ENCODE measurements around the gene CCDC92.

Gene CCDC92

DNA sequence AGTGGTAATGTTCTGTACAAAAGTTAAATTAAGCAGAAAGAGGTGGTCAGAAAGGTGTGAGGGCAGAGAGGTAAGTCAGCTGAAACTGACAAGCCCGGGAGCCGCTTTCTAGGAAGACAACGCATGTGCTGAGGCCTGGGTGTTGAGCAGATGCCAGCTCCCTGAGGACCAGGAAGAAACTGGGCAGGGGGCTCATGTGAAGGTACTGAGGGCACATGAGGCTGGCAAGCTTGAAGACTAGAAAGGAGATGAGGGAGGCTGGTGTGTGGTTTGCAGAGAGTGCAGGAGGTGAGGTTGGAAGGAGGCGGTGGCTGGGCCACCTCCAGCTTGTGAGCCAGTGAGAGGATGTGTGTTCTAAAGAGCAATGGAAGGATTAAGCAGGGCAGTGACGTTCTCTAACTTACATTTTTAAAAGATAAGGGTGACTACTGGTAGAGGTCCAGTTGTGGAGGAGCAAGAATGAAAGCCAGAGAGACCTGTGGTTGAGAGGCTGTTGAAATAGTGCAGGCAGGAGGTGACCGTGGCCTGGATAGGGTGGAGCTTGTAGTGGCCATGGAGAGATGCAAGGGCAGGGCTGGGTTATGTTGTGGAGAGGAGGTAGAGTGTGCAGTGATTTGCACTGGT is 29.5 kb upstream of the CCDC92 start:
- no peak for DNase-seq (ENCODE audit: low spot score)

DNA sequence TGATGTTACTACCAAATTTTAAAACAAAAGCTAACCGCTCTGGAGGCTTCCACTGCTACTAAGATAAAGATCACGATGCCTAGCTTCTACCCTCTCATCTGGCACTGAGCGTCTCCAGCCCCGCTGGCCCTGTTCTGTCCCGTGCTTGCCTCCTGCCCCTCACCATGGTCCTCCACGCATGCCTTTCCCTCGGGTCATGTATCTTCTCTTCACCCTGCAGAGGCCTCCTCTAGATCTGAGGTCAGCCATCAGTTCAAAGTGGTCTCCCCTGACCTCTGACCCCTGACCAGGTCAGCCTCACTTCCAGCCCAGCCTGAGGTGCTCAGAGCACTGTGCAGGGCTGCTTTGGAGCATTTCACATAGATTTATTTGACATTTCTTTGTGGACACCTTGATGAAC is 28.7 kb upstream of the CCDC92 start:
- no peak for DNase-seq (ENCODE audit: low spot score)

DNA sequence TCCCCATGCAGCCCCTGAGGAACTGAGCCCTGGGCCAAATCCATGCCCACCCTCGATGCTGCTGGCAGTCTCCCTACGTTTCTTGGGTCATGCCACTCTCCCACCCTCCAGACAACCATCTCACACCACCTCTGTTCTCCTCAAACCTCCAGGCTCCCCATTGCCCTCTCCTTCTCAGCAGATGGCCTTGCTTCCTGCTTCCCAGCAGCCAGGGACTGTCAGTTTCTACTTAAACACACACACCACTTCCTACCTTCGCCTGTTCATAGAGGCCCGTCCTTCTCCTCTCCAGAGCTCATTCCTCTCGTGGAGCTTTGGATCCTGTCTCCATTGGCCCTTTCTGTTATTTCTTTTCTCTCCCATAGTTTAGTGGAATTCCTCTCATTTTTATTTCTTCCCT is 27.5 kb upstream of the CCDC92 start:
- no peak for DNase-seq (ENCODE audit: low spot score)

DNA sequence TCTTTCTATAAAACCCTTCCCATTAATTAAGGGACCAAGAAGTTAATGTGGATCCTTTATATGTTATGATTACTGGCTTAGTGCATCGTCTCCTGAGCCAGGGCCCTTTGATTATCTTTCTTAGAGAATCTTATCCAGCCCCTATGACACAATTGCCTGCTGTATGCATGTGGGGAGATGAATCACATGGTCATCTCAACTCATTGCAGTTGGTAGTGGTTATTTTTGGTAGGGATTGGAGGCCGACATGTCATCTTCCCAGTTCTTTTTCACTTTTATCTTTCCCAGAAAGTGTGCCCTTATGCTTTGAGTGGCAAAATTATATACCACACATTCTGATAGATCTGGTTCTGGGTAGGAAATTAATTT is 26.3 kb upstream of the CCDC92 start:
- DNase-seq (ENCODE audit: low spot score) = no peak

DNA sequence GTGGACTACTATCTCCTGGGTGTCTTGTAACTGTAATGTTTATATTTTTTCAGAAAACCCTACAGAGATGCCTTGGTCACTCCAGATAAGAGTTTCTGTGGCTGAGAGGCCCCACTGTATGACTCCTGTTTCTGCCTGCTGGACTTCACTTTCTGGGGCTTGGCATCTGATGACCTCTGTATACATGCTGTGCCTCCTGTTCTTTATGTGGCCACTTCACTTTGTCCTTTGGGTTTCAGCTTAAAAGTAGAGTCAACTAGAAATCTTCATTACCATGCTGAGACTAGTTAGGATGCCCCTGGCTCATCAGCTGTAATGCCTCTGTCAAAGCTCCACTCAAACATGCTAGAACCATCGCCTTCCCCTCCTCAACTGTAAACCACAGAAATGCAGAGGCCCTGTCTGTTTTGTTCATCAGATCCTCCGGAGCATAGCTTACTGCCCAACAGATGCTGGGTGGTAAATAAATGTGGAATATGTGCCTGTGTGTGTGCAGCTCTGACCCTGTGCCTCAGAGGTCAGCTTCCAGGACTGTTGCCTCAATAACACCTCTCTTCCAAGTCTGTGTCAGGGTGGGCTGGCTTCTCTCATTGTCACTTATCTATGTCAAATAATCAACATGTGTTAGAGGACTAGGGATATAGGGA is 25.8 kb upstream of the CCDC92 start:
- DNase-seq (ENCODE audit: low spot score) = no peak

DNA sequence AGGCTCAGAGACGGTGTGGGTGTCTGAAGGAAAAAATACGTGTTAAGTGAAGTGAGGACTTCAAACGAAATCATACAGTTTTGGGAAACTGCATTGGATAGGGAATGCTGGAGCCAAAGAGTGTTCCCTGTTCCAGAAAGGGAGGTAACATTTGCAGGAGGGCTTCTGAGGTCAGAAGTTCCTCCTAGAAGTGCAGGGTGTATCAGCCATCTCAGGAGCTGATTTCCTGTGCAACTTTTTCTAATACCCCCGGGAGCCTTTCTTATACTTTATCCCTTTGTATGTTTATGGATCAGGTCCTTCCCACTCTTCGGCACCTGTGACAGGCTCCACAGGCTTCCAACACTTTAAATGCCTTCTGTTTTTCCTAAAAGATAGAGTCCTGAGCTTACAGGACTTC is 25.3 kb upstream of the CCDC92 start:
- DNase-seq (ENCODE audit: low spot score) = no peak

DNA sequence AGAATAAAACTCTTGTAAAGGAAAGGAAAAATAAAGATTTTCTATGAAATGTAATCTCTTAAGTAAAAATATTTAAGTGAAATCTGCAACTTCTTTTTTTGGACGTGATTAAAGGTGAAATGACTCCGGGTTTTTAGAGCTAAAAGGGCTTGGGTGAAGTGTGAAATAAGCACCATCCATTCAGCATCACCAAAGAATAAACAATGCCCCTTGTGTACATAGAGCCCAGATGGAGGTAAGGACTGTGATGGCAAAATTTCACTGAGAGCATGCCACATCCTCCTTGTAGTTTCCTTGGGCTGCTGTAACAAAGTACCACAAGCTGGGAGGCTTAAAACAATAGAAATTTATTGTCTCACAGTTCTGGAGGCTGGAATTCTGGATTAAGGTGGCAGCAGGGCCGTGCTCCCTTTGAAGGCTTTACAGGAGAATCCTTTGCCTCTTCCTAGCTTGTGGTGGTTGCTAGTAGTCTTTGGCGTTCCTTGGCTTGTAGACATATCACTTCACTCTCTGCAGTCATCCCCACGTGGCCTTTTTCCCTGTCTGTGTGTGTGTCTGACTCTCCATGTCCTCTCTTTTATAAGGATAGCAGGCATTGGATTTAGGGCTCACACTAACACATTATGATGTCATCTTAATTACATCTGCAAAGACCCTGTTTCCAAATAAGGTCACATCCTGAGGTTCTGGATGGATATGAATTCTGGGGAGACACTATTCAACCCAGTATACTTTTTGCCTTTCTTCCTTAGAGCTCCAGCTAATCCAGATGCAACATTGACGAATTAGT is 24.6 kb upstream of the CCDC92 start:
- no peak for DNase-seq (ENCODE audit: low spot score)

DNA sequence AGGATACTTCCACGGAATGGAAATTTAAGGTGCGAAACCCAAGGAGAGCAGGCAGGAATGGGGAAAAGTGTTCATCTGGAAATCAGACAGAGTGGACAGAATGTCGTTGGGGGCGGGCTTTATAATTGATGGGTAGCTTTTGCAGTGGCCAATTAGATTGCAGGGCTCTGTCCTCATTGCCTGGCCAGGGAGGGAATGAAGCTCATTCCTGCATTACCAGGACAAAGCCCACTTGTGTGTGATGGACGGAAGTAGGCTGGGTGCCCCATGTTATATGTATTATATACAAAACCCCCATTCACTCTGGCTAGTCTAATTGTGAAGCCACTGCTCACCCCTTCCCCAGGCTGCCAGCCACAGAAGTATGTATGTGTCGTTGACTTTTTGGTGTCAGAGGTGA is 23.9 kb upstream of the CCDC92 start:
- no peak for DNase-seq (ENCODE audit: low spot score)

DNA sequence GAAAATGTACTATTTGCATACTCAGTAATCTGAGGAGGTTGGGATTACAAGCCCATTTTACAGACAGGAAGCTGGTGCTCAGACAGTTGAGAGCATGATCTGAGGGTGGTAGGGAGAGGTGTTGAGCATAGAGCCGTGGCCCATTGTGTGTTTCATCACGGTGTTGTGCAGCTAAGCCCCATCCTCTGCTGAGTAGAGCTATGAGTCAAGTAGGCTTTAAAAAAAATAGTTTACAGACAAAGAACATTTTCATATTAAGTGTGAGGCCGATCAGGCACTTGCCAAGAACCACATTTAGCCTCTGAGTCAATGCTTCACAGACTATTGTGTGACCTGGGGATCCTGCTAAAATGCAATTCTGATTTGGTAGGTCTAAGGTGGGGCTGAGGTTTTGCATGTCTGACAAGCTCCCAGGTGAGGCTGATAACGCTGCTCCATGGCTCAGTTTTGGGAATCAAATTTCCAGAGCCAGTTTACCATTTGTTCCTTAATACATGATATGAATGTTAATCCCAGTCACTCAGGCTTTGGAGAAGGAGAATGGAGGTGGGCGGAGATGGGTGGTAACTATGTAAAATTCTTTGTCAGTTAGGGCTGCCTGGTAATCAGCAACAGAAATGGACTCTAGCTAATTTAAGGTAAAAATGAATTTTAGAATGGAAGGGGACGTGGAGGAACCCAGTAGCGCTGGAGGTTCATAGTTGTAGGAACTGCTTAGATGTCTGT is 22.6 kb upstream of the CCDC92 start:
- DNase-seq (ENCODE audit: low spot score) = peak; percentile 12

DNA sequence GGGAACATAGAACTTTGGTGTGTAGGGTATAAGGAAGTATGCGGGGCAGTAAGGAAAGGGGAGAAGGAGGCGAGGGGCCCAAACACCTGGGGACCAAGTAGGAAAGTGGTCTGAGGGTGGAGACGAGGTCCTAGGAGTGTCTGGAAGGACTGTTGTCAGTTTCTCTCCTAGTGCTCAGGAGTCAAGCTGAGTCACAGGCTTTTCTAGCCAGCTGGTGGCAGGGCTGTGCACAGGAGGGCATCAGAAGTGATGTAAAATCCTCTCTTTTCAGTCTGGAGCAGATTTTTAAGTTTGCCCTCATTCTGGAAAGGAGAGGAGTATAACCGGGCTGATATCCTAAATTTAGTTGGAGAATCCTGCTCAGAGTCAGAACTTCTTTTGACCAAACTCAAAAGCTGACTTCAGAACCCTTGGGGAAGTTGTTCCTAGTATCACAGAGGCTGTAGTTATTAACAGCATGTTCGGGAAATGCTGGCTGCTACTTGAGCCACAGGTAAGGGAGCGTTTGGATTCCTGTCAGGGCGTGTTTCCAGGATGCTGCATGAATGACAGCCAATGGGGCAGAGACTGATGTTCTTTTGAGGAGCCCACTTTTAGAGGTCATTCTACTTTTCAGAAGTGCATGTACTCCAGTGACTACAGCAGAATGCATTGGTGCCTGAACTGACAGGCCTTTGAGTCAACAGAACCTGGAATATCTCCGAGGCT is 19.6 kb upstream of the CCDC92 start:
- DNase-seq (ENCODE audit: low spot score) = no peak

DNA sequence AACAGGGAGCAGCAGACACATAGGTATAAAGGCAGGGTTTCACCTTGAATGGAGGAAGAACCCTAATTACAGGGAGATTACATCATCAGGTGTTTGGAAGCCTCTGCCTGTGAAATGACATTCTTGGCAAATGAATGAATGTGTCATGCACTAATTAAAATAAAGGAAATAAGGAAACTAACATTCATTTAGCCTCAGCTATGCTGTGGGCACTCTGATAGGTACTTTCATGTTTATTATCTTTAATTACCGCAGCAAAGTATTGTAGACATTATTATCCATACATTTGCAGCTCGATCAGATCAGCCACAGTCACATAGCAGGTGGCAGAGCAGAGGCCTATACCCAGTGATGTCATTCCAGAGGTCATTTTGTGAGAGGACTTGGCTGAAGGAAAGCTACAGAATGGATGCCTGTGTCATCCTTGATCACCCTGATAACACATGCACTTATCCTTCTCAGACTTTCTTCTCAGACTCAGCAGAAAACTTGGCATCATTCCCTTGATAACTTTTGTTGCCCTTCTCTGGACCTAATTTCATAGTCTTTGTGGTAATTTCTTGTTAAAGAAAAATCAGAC is 18.8 kb upstream of the CCDC92 start:
- DNase-seq (ENCODE audit: low spot score) = no peak

DNA sequence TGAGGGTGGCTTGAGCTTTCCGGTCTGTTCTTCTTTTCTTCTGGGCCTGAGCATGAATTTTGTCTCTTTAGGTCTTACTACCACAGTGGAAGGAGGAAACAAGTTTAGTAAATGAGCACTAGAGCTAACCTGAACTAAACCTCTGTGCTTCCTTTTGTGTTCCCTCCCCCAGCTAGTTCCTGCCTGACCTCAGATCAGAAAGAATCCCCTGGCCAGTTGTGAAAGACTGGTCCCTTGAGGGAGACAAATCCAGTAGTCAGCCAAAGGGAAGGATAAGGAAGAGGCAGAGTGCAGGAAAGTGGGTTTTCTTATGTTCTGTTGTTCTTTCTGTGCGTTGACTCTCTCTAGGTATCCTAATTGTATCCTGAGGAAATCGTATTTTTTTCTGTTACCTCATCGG is 17.9 kb upstream of the CCDC92 start:
- no peak for DNase-seq (ENCODE audit: low spot score)

DNA sequence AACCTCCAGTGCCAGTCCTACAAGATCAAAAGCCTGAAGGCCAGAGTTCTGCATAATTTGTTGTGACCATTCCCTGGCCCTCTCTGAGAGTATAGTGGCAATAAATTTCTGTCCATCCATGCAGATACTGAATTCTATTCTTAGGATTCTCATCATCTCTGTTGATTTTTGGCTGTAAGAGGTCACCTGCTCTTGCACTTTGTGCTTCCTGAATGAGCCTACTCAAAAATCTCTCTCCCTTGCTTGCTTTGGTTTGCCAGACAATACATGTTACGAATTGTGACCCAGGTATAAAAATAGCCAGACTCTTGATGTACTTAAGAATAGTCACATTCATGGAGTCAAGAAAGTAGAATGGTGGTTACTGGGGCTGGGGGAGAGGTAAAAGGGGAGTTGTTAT is 17.1 kb upstream of the CCDC92 start:
- DNase-seq (ENCODE audit: low spot score) = no peak

DNA sequence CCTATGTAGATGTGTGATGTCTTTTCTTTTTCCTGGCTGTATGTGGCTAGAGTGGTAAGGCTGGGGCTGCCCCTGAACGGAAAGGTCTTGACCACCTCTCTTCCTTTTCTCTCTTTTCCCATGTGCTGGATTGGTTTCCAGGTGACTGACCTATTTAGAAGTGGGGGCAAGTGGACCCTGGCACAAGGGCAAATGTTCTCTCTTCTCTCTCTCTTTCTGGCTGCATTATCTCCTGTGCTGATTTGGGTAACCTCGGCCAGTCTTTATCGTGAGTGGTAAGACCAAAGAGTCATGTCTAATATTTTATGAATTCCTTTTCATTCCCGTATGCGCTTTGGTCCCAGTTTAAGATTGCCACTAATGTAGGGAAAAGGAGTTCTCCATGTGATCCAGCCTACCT is 16.5 kb upstream of the CCDC92 start:
- DNase-seq (ENCODE audit: low spot score) = no peak

DNA sequence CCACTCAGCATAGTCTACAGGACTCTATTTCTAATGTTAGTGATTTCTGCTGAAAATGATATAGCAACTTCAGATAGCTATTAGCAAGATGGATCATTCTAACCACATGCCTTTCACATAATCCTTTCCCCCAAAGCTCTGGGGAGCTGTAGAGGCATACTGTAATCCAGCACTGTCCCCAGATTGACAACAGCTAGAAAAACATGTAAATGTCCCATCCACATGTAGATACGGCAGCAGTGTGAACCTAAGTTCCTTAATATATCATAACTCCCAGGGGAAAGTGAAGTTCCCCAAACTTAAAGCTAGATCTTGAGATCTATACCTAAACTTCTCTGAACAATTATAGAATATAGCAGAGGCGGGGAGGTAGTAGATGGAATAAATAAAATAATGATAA is 14.4 kb upstream of the CCDC92 start:
- no peak for DNase-seq (ENCODE audit: low spot score)

DNA sequence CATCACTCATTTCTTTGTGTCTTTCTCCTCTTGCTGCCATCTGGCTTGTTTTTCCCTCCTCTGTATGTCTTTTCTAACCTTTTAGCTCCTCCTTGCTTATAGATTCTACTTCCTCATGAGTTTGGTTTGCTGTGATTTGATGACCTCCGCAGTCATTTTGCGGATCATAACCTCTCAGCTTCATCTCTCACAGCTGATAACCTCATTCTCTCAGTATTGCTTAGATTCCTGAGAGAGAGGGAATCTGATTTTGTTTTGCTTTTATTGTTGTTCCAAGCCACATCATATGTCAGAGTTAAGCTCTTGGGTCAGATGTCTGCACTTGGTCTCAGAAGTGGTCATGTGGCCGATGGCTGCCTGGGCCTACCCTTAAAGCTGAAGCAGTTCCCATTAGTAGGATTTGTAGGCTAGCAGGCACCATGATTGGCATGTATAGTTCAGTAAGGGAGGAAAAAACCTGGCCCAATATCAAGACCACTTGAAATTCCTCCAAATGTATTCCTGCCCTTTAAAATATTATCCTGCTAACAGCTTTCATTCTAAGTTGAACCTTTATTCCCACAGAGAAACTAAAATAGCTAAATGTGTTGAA is 13.8 kb upstream of the CCDC92 start:
- no peak for DNase-seq (ENCODE audit: low spot score)

DNA sequence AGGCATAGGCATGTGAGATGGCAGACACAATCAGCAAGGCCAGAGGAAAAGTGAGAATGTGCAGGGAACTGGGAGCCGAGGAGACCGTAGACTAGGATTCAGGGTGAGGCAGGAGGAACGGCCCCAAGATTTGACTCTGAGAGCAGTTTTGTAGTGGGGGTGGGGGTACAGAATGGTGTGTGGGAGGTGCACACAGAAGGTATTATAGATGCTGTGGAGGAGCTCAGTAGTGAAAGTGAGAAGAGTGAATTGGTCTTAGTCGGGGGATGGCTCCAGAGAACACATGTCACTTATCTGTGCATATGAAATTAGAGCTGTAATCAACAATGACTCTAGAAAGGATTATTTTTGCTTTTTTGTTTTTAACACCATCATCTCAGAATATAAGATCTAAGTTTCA is 12.3 kb upstream of the CCDC92 start:
- no peak for DNase-seq (ENCODE audit: low spot score)

DNA sequence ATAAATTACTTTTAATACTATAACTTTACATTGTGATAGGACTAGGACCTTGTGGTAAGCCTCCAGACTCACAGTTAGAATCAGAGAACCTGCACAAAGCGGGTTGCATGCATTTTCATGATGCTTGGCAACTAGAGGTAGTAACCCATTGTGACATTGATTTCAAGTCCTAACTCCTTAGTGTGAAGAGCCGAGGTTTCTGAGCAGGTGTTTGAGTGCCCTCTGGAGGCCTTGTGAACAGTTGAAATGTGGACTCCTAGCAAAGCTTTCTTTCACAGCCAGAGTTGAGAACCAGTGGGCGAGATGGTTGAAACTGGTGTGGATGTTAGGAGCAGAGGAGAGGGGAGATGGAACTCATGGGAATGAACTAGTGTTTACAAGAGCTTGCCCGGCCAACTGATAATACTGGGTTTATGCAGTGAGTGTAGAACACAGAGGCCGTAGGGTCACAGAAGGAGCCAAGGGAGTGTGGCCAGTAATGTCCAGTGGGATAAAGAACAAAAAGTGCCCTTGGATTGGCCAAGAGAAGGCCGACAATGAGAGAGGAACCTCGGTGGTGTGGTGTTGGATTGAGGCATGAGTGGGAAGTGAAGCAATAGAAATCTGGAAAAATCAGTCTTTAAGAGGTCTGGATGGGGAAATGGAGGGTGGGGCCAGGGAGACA is 11.3 kb upstream of the CCDC92 start:
- peak; percentile 63 for DNase-seq (ENCODE audit: low spot score)

DNA sequence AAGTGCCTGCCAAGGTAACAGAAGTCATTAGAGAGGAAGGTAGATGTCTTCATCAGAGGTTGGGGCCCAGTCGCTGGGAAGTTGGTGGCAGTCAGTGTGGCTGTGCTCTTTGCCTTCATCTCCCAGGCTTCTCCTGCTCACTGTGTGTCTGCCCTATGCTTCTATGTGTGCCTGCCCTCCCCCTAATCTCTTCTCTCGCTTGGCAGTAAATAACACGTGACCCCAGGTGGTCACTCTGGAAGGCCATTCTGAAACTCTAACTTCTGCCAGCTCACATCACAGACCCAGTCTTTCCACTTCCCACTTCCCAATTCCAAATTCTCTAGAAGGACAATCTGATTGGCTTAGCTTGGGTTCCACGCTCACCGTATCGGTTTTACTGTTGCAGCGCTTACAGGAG is 9.6 kb upstream of the CCDC92 start:
- DNase-seq (ENCODE audit: low spot score) = no peak

DNA sequence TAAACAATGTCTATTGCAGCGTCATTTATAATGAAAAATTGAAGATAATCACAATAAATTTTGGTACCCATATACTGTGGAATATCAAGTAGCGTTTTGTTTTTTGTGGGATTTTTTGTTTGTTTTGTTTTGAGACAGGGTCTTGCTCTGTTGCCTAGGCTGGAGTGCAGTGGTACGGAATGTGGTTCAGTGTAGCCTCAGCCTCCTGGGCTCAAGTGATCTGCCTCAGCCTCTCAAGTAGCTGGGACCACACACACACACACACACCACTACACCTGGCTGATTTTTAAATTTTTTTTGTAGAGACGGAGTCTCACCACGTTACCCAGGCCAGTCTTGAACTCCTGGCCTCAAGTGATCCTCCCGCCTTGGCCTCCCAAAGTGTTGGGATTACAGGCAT is 6.9 kb upstream of the CCDC92 start:
- no peak for DNase-seq (ENCODE audit: low spot score)

DNA sequence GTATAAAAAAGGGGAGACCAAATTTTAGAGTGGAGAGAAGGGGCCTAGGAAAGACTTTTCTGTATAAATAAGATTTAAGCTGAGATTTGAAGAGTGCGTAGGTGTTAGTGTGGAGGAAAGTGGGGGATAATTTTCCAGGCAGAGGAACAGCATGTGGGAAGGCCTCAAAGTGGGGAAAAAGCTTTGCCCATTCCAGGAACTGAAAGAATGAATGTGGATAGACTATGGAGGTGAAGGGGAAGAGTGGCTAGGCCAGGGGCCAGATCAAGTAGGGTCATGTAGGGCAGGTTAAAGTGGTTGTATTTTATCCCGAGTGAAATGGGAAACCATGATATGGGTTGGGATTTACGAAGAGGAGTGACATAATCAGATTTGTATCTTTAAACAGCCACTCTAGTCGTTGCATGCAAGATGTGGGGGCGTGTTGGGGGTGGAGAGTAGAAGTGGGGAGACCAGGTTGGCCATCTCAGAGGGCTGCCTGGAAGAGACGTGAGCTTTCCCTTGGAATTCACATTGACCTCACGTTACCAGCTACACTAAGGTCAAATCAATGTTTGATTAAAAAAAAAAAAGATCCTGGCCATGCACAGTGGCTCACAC is 3.7 kb upstream of the CCDC92 start:
- DNase-seq (ENCODE audit: low spot score) = no peak
